Glomerular endothelial cell (primary cell): ENCODE measurements around the gene ITPKB. TPM values are rescaled to one million over a fixed set of nuclear protein-coding genes. Genes with fewer than 3 reads are reported as not detected.

ENCODE experiments used
- DNase-seq: peaks from one replicate; pipeline ENCODE4 v3.0.0-alpha.2; 2011; ENCODE audit warnings: low read depth, low spot score; ENCODE audit errors: extremely low read depth
- total RNA-seq: library from RNA; depleted of rRNA; stranded (reverse); fragments of >200 nt; gene quantifications from 2 replicates; pipeline ENCODE4 v1.2.3, GENCODE V29; 2015

ITPKB gene
- total RNA-seq, 1 donor from 2014 or later, result 140 TPM

- DNase-seq, result no peak
These were observed 50.9 kb downstream of the ITPKB start for GRCh38 chr1:226688056-226688748.

- DNase-seq, result no peak
These were observed 51.7 kb downstream of the ITPKB start for GRCh38 chr1:226687426-226687825.

- no peak for DNase-seq
These were observed 52.3 kb downstream of the ITPKB start for GRCh38 chr1:226686440-226687425.

GRCh38 chr1:226685196-226685820 lies 53.8 kb downstream of the ITPKB start:
- no peak for DNase-seq

- no peak for DNase-seq
These were observed 55.1 kb downstream of the ITPKB start for GRCh38 chr1:226684026-226684425.

GRCh38 chr1:226682871-226683814 lies 55.9 kb downstream of the ITPKB start:
- DNase-seq, result no peak

- DNase-seq, result no peak
These were observed 57.2 kb downstream of the ITPKB start for GRCh38 chr1:226681652-226682493.

GRCh38 chr1:226680653-226681052 lies 58.4 kb downstream of the ITPKB start:
- no peak for DNase-seq

- no peak for DNase-seq
These were observed 59.1 kb downstream of the ITPKB start for GRCh38 chr1:226679853-226680516.

- DNase-seq, result no peak
These were observed 59.8 kb downstream of the ITPKB start for GRCh38 chr1:226679262-226679661.

GRCh38 chr1:226678701-226679100 lies 60.4 kb downstream of the ITPKB start:
- DNase-seq, result no peak

GRCh38 chr1:226678251-226678650 lies 60.8 kb downstream of the ITPKB start:
- DNase-seq, result no peak

- no peak for DNase-seq
These were observed 61.8 kb downstream of the ITPKB start for GRCh38 chr1:226677027-226678020.

GRCh38 chr1:226676381-226676780 lies 62.7 kb downstream of the ITPKB start:
- no peak for DNase-seq

GRCh38 chr1:226675715-226676357 lies 63.2 kb downstream of the ITPKB start:
- DNase-seq, result no peak

- DNase-seq, result no peak
These were observed 64.0 kb downstream of the ITPKB start for GRCh38 chr1:226674892-226675714.
